CD14-positive monocyte (primary cell): ENCODE data around the gene AGAP1. TPM values are rescaled to one million over a fixed set of nuclear protein-coding genes. Genes with fewer than 3 reads are reported as not detected.

ENCODE experiments used
- DNase-seq, 3 donors: peaks; one replicate each; pipeline ENCODE4 v3.0.0-alpha.2; 2011 to 2022
- H2AFZ ChIP-seq: 2 replicates; pipeline ENCODE4 v1.6.0; 2012; ENCODE audit warnings: mild to moderate bottlenecking, low read depth, low read length, inconsistent platforms; ENCODE audit not compliant: insufficient read depth, poor library complexity, severe bottlenecking
- H3K27ac ChIP-seq, 2 donors: 1 replicate in 1 of 2; 2 replicates in 1 of 2; pipeline ENCODE4 v1.5.1; 2012 to 2013; ENCODE audit warnings: low read length in 2 of 2, control low read depth in 1 of 2, inconsistent platforms in 1 of 2, low read depth in 1 of 2, mild to moderate bottlenecking in 1 of 2
- H3K27me3 ChIP-seq, 2 donors: one replicate each; pipeline versions ENCODE4 v1.6.0 to v1.6.1; 2011 to 2013; ENCODE audit warnings: low read length in 2 of 2; ENCODE audit not compliant: control insufficient read depth in 2 of 2, insufficient read depth in 2 of 2
- H3K36me3 ChIP-seq, 2 donors: replicated peaks in 1 of 2; 1 replicate in 1 of 2; 2 replicates in 1 of 2; pipeline versions ENCODE4 v1.5.1 to v1.6.1; 2012 to 2013; ENCODE audit warnings: low read length in 2 of 2, control low read depth in 1 of 2, inconsistent platforms in 1 of 2, mild to moderate bottlenecking in 1 of 2; ENCODE audit not compliant: insufficient read depth in 2 of 2, control insufficient read depth in 1 of 2
- H3K4me1 ChIP-seq, 2 donors: 1 replicate in 1 of 2; 2 replicates in 1 of 2; pipeline versions ENCODE4 v1.5.1 to v1.6.1; 2012 to 2013; ENCODE audit warnings: low read length in 2 of 2, control low read depth in 1 of 2, inconsistent platforms in 1 of 2, mild to moderate bottlenecking in 1 of 2, moderate library complexity in 1 of 2; ENCODE audit not compliant: insufficient read depth in 2 of 2, control insufficient read depth in 1 of 2
- H3K4me2 ChIP-seq: replicated peaks from 2 replicates; pipeline ENCODE3; 2012; ENCODE audit warnings: low read length, moderate library complexity, mild to moderate bottlenecking; ENCODE audit not compliant: poor library complexity, severe bottlenecking; ENCODE audit errors: extremely low read depth
- H3K4me3 ChIP-seq, 3 experiments: fragments of 200-600 bp in 1 of 3; sonication (generic) in 1 of 3; replicated peaks in 1 of 3; 1 replicate in 2 of 3; 2 replicates in 1 of 3; pipeline ENCODE4 v1.5.1; 2011 to 2013; ENCODE audit warnings: low read length in 3 of 3, mild to moderate bottlenecking in 3 of 3, control low read depth in 2 of 3, low read depth in 2 of 3, inconsistent platforms in 1 of 3, moderate library complexity in 1 of 3
- H3K79me2 ChIP-seq: 2 replicates; pipeline ENCODE4 v1.6.0; 2012; ENCODE audit warnings: mild to moderate bottlenecking, control low read depth, inconsistent platforms, low read length, moderate library complexity; ENCODE audit not compliant: insufficient read depth
- H3K9ac ChIP-seq: 2 replicates; pipeline ENCODE4 v1.6.0; 2017; ENCODE audit warnings: low read length, mild to moderate bottlenecking; ENCODE audit not compliant: insufficient read depth, poor library complexity, severe bottlenecking
- H3K9me3 ChIP-seq, 2 donors: replicated peaks in 1 of 2; 1 replicate in 1 of 2; 2 replicates in 1 of 2; pipeline versions ENCODE4 v1.5.1 to v1.6.1; 2012 to 2013; ENCODE audit warnings: low read length in 2 of 2, control low read depth in 1 of 2; ENCODE audit not compliant: control insufficient read depth in 1 of 2, insufficient read depth in 1 of 2
- H4K20me1 ChIP-seq: 2 replicates; pipeline ENCODE4 v1.6.0; 2012; ENCODE audit warnings: mild to moderate bottlenecking, low read length, control low read depth, moderate library complexity; ENCODE audit not compliant: insufficient read depth
- H3K27ac Mint-ChIP-seq, 7 donors: one replicate each; pipeline ENCODE4 v1.8.0; 2020; ENCODE audit warnings: mild to moderate bottlenecking in 7 of 7, mixed read lengths in 7 of 7, moderate library complexity in 6 of 7, inconsistent platforms in 2 of 7
- H3K27me3 Mint-ChIP-seq, 3 donors: one replicate each; pipeline ENCODE4 v1.8.0; 2021 to 2022; ENCODE audit warnings: low read depth in 3 of 3, mild to moderate bottlenecking in 3 of 3, mixed read lengths in 3 of 3, moderate library complexity in 3 of 3, inconsistent platforms in 1 of 3
- H3K36me3 Mint-ChIP-seq, 2 donors: one replicate each; pipeline ENCODE4 v1.8.0; 2020; ENCODE audit warnings: mixed read lengths in 2 of 2, inconsistent platforms in 1 of 2, mild to moderate bottlenecking in 1 of 2
- H3K4me1 Mint-ChIP-seq: one replicate; pipeline ENCODE4 v1.8.0; 2020; ENCODE audit warnings: mild to moderate bottlenecking, mixed read lengths
- H3K4me3 Mint-ChIP-seq, 2 donors: one replicate each; pipeline ENCODE4 v1.8.0; 2020; ENCODE audit warnings: mild to moderate bottlenecking in 2 of 2, mixed read lengths in 2 of 2, moderate library complexity in 1 of 2
- H3K9me3 Mint-ChIP-seq, 7 donors: one replicate each; pipeline ENCODE4 v1.8.0; 2020 to 2022; ENCODE audit warnings: mixed read lengths in 7 of 7, mild to moderate bottlenecking in 6 of 7, moderate library complexity in 6 of 7, inconsistent platforms in 2 of 7
- WGBS: methylation state at CpG from one replicate; pipeline ENCODE4 v1.1.5; 2013; ENCODE audit warnings: missing lambda C conversion rate; ENCODE audit not compliant: insufficient coverage; 5-methylcytosine and 5-hydroxymethylcytosine counted together
- intact Hi-C, 2 donors: fragments of 100-400 bp; cut with micrococcal nuclease; formaldehyde crosslinking; loops; one replicate each; pipeline versions ENCODE4 v1.15.0 to v1.15.1; 2023
- polyA plus RNA-seq, 3 donors: library from polyadenylated mRNA; depleted of rRNA in 1 of 3; unstranded in 2 of 3; stranded (reverse) in 1 of 3; fragments of 300-500 nt in 2 of 3; fragments of >200 nt in 1 of 3; fragmentation: Illumina TruSeq in 2 of 3; gene quantifications; 1 replicate in 2 of 3; 2 replicates in 1 of 3; pipeline ENCODE4 v1.2.3, GENCODE V29; 2012 to 2021
- TF ChIP-seq, protein P1 (sequence below): fragments of 200-600 bp; IDR thresholded peaks from one replicate; pipeline ENCODE4 v1.8.0; 2022; ENCODE audit warnings: antibody characterized with exemption, mild to moderate bottlenecking

Gene AGAP1
- polyA plus RNA-seq, 3 donors = 0.12 TPM; not detected in 2

- H3K4me2 ChIP-seq = no peak overlapping the region
- H3K9ac ChIP-seq = no peak overlapping the region
- H3K9me3 ChIP-seq = no peaks in the 10 kb centered on the region
- H3K4me3 ChIP-seq = no peak overlapping the region
- intact Hi-C loops = no loop called here
- Mint-ChIP-seq H3K4me1 (no peaks in the 10 kb centered on the region), H3K36me3 (no peaks in the 10 kb centered on the region), H3K4me3 (no peak overlapping the region), H3K27me3 (peaks cover 1 to 10% (median 9%) of the 10 kb centered on the region in 3 donors), H3K27ac (peak overlapping the region in 1 of 7 donors; percentile 31), H3K9me3 (peaks cover 0 to 2% (median under 1%) of the 10 kb centered on the region in 7 donors)
- H3K36me3 ChIP-seq = no peaks in the 10 kb centered on the region
- no peaks in the 10 kb centered on the region for H4K20me1 ChIP-seq
- H3K27ac ChIP-seq = no peak overlapping the region
- H3K79me2 ChIP-seq = no peaks in the 10 kb centered on the region
- TF ChIP-seq, protein P1, sequence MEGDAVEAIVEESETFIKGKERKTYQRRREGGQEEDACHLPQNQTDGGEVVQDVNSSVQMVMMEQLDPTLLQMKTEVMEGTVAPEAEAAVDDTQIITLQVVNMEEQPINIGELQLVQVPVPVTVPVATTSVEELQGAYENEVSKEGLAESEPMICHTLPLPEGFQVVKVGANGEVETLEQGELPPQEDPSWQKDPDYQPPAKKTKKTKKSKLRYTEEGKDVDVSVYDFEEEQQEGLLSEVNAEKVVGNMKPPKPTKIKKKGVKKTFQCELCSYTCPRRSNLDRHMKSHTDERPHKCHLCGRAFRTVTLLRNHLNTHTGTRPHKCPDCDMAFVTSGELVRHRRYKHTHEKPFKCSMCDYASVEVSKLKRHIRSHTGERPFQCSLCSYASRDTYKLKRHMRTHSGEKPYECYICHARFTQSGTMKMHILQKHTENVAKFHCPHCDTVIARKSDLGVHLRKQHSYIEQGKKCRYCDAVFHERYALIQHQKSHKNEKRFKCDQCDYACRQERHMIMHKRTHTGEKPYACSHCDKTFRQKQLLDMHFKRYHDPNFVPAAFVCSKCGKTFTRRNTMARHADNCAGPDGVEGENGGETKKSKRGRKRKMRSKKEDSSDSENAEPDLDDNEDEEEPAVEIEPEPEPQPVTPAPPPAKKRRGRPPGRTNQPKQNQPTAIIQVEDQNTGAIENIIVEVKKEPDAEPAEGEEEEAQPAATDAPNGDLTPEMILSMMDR = no peak
- H2AFZ ChIP-seq = no peak overlapping the region
- peaks cover 0 to 3% of the 10 kb centered on the region in 2 donors for H3K27me3 ChIP-seq
- WGBS = 86% methylated on average over 8 of the region's 14 CpGs
- no peaks in the 10 kb centered on the region for H3K4me1 ChIP-seq
- no peak for DNase-seq
Measured at GRCh38 chr2:235608200-235608887, 114.5 kb downstream of the AGAP1 start.

DNA sequence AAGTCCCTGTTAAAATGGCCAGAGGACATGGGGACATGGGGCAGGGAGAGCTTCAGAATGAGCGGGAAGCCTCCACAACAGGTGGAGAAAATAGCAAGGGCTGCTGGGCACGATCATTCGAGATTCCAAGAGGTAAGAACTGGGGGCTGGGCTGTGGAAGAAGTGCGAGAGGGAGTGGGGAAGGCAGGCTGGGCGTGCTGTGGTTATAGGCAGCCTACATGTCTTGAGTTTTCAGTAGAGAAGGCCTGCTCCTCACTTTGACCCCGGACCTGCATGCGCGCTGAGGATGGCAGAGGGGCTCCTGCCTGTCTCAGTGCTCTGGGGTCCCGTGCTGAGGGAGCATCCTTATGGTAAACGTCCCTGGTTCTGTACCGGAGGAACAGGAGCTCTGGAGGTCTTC is 115.5 kb downstream of the AGAP1 start:
- intact Hi-C loops = no loop called here
- Histone ChIP-seq H2AFZ (no peak overlapping the region), H4K20me1 (no peaks in the 10 kb centered on the region), H3K36me3 (no peaks in the 10 kb centered on the region), H3K9me3 (no peaks in the 10 kb centered on the region), H3K9ac (no peak overlapping the region), H3K4me1 (peaks cover 2 to 3% of the 10 kb centered on the region in 2 donors), H3K79me2 (no peaks in the 10 kb centered on the region), H3K4me2 (no peak overlapping the region), H3K27ac (no peak overlapping the region), H3K4me3 (no peak overlapping the region), H3K27me3 (peaks cover 0 to 3% of the 10 kb centered on the region in 2 donors)
- peak overlapping the region in 1 of 7 donors; percentile 38 for H3K27ac Mint-ChIP-seq
- peaks cover 4% of the 10 kb centered on the region for H3K4me1 Mint-ChIP-seq
- no peak for DNase-seq
- no peak overlapping the region for H3K4me3 Mint-ChIP-seq
- TF ChIP-seq, protein P1 = no peak
- WGBS = 93% methylated on average over 9 of the region's 11 CpGs
- peaks cover 0 to 2% (median 0%) of the 10 kb centered on the region in 7 donors for H3K9me3 Mint-ChIP-seq
- H3K27me3 Mint-ChIP-seq = peaks cover 1 to 10% (median 9%) of the 10 kb centered on the region in 3 donors
- no peaks in the 10 kb centered on the region for H3K36me3 Mint-ChIP-seq
